HFF-Myc (cell line): Measurements from ENCODE around the gene RAB3D.

ENCODE experiments used
- DNase-seq: peaks from one replicate; pipeline ENCODE4 v3.0.0-alpha.2; 2011; ENCODE audit warnings: low read depth; ENCODE audit errors: extremely low read depth
- H3K4me3 ChIP-seq: replicated peaks from 2 replicates; pipeline ENCODE4 v1.5.1; 2011; ENCODE audit warnings: low read depth, mild to moderate bottlenecking, control low read depth, low read length
- CTCF ChIP-seq: IDR thresholded peaks from 2 replicates; pipeline ENCODE4 v1.5.1; 2012; ENCODE audit warnings: mild to moderate bottlenecking, low read depth, low read length, control low read depth; ENCODE audit errors: missing control alignments

Gene RAB3D

GRCh38 chr19:11273296-11273695 is 66.2 kb downstream of the RAB3D start:
- DNase-seq: no peak
- H3K4me3 ChIP-seq: no peak overlapping the region
- no peak for TF ChIP-seq CTCF
